A673 (cell line): Measurements from ENCODE around the gene RBBP5. TPM values are rescaled to one million over a fixed set of nuclear protein-coding genes. Genes with fewer than 3 reads are reported as not detected.

Source experiments
- BruUV-seq: library from RNA; stranded (reverse); fragments of 400-500 nt; replicated peaks from 2 replicates; lab custom pipeline; 2021; lab: Mats Ljungman, UMichigan
- CTCF ChIA-PET: fragments of 300-600 bp; sonication (Branson Sonifier 250); formaldehyde crosslinking; loops from one replicate; lab custom pipeline; 2022; ENCODE audit warnings: antibody characterized with exemption; lab: Charles Lee
- POLR2A ChIA-PET: fragments of 300-600 bp; sonication (Branson Sonifier 250); formaldehyde crosslinking; loops from one replicate; lab custom pipeline; 2022; ENCODE audit warnings: antibody characterized with exemption; ENCODE audit not compliant: low non-redundant PET; lab: Charles Lee
- DNase-seq: peaks from one replicate; pipeline ENCODE4 v3.0.0-alpha.2; 2015; ENCODE audit warnings: low spot score
- H3K27ac ChIP-seq: fragments of 200-600 bp; sonication (generic); 2 replicates; pipeline ENCODE4 v1.5.1; 2016; ENCODE audit warnings: mixed run types, low read depth, mild to moderate bottlenecking, mixed read lengths, antibody characterized with exemption, low read length; ENCODE audit not compliant: poor library complexity, severe bottlenecking
- H3K27me3 ChIP-seq: fragments of 200-600 bp; sonication (generic); replicated peaks from 2 replicates; pipeline ENCODE4 v1.6.1; 2017; ENCODE audit warnings: mixed run types, low read depth, mild to moderate bottlenecking, mixed read lengths, antibody characterized with exemption, low read length; ENCODE audit not compliant: insufficient read depth, poor library complexity
- H3K36me3 ChIP-seq: fragments of 200-600 bp; sonication (generic); 2 replicates; pipeline ENCODE4 v1.6.1; 2016; ENCODE audit warnings: mixed run types, mild to moderate bottlenecking, mixed read lengths, antibody characterized with exemption, low read length; ENCODE audit not compliant: insufficient read depth, poor library complexity, severe bottlenecking
- H3K4me1 ChIP-seq: fragments of 200-600 bp; sonication (generic); 2 replicates; pipeline ENCODE4 v1.6.1; 2017; ENCODE audit warnings: mixed run types, mild to moderate bottlenecking, mixed read lengths, antibody characterized with exemption, low read length; ENCODE audit not compliant: insufficient read depth, poor library complexity, severe bottlenecking
- H3K4me3 ChIP-seq: fragments of 200-600 bp; sonication (generic); 2 replicates; pipeline ENCODE4 v1.5.1; 2016; ENCODE audit warnings: low read depth, mixed run types, mild to moderate bottlenecking, mixed read lengths, low read length; ENCODE audit not compliant: poor library complexity, severe bottlenecking
- H3K9me3 ChIP-seq: fragments of 200-600 bp; sonication (generic); 2 replicates; pipeline ENCODE4 v1.6.1; 2016; ENCODE audit warnings: mixed run types, low read depth, mild to moderate bottlenecking, mixed read lengths, antibody characterized with exemption, low read length; ENCODE audit not compliant: poor library complexity, severe bottlenecking
- EZH2 ChIP-seq: fragments of 200-600 bp; sonication (generic); IDR thresholded peaks from 2 replicates; pipeline ENCODE4 v1.6.1; 2017; ENCODE audit warnings: borderline replicate concordance, low read depth, mild to moderate bottlenecking, mixed read lengths, antibody characterized with exemption, low read length; ENCODE audit not compliant: poor library complexity, severe bottlenecking
- intact Hi-C: fragments of 100-400 bp; cut with micrococcal nuclease; formaldehyde crosslinking; loops from one replicate; pipeline ENCODE4 v1.10.0; 2022; ENCODE audit not compliant: unreplicated experiment
- total RNA-seq: library from RNA; stranded (reverse); gene quantifications from 2 replicates; pipeline ENCODE4 v1.2.3, GENCODE V29; 2021
- TF ChIP-seq, protein P1 (sequence below): fragments of 300-800, 200-600 bp; sonication (generic); conservative IDR thresholded peaks from 2 replicates; pipeline ENCODE4 v1.5.1; 2017; ENCODE audit warnings: low read depth, mild to moderate bottlenecking, antibody characterized with exemption, low read length, moderate library complexity, mixed read lengths

The RBBP5 gene
- total RNA-seq, 1 experiment from 2014 or later, result 32.0 TPM

DNA sequence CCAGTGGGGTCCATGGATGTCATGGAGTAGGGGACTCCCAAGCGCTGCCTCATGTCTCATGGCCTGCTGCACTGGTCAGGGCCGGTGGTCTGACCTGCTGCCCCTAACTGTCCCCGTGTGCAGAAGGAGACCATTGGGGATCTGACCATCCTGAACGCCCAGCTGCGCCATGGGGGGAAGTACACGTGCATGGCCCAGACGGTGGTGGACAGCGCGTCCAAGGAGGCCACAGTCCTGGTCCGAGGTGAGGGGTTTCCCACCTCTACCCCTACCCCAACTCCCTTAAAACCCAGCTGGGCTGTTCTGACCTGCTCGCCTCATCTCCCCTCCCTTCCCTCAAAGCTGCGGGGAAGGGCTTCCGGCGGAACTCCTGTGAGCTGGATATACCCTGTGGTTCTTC, 56.1 kb downstream of the RBBP5 start:
- Histone ChIP-seq H3K4me1 (peaks cover 5% of the 10 kb centered on the region), H3K36me3 (no peaks in the 10 kb centered on the region), H3K27me3 (no peaks in the 10 kb centered on the region), H3K27ac (no peak overlapping the region), H3K4me3 (no peak overlapping the region), H3K9me3 (no peaks in the 10 kb centered on the region)
- intact Hi-C loops, result no loop called here
- DNase-seq, result no peak
- ChIA-PET CTCF (no interaction called here), POLR2A (no interaction called here)
- TF ChIP-seq, protein P1, sequence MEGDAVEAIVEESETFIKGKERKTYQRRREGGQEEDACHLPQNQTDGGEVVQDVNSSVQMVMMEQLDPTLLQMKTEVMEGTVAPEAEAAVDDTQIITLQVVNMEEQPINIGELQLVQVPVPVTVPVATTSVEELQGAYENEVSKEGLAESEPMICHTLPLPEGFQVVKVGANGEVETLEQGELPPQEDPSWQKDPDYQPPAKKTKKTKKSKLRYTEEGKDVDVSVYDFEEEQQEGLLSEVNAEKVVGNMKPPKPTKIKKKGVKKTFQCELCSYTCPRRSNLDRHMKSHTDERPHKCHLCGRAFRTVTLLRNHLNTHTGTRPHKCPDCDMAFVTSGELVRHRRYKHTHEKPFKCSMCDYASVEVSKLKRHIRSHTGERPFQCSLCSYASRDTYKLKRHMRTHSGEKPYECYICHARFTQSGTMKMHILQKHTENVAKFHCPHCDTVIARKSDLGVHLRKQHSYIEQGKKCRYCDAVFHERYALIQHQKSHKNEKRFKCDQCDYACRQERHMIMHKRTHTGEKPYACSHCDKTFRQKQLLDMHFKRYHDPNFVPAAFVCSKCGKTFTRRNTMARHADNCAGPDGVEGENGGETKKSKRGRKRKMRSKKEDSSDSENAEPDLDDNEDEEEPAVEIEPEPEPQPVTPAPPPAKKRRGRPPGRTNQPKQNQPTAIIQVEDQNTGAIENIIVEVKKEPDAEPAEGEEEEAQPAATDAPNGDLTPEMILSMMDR, result no peak
- TF ChIP-seq EZH2, result no peak
- no TSS peak for BruUV-seq

DNA sequence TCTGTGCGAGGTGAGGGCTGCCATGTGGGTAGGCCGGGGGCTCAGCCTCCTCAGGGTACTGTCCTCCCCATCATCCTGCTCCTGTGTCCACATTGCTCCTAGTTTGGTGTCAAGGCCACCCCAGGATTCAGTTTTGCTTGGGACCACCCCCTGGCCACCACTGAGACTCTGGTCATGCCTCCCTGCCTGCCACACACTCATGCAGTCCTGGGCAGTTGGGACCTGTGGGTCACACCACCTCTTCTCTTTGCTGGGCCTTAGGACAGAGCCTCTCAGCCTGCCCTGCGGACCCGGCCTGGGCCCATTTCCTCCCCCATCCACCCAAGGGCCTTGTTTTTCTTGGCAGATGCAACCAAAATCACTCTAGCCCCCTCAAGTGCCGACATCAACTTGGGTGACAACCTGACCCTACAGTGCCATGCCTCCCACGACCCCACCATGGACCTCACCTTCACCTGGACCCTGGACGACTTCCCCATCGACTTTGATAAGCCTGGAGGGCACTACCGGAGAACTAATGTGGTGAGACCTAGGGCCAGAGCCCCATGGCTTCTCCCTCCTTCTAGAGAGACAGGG, 56.9 kb downstream of the RBBP5 start:
- DNase-seq, result no peak
- ChIA-PET POLR2A (no interaction called here), CTCF (no interaction called here)
- no TSS peak for BruUV-seq
- Histone ChIP-seq H3K4me3 (no peak overlapping the region), H3K27me3 (no peaks in the 10 kb centered on the region), H3K9me3 (no peaks in the 10 kb centered on the region), H3K4me1 (peaks cover 5% of the 10 kb centered on the region), H3K27ac (no peak overlapping the region), H3K36me3 (no peaks in the 10 kb centered on the region)
- intact Hi-C loops, result loop anchor here (5.0 kb wide), 1 partner anchor 192 kb away; no protein-coding TSS in a partner anchor
- no peak for TF ChIP-seq EZH2
- TF ChIP-seq, protein P1, result no peak

DNA sequence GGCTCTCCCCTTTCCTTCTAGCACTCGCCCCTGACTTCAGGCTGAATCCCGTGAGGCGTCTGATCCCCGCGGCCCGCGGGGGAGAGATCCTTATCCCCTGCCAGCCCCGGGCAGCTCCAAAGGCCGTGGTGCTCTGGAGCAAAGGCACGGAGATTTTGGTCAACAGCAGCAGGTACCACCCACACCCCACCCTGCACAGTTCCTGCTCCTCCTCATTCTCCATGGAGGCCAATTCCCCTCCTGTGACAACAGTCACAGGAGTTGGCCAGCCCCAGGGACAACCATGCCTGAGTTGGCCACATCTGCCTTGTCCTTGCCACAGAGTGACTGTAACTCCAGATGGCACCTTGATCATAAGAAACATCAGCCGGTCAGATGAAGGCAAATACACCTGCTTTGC, 57.5 kb downstream of the RBBP5 start:
- TF ChIP-seq EZH2, result no peak
- TF ChIP-seq, protein P1, result no peak
- intact Hi-C loops, result loop anchor here (5.0 kb wide), 1 partner anchor 193 kb away; no protein-coding TSS in a partner anchor
- Histone ChIP-seq H3K27ac (no peak overlapping the region), H3K4me3 (no peak overlapping the region), H3K36me3 (no peaks in the 10 kb centered on the region), H3K9me3 (no peaks in the 10 kb centered on the region), H3K4me1 (peaks cover 5% of the 10 kb centered on the region), H3K27me3 (no peaks in the 10 kb centered on the region)
- no peak for DNase-seq
- no TSS peak for BruUV-seq
- POLR2A ChIA-PET, result no interaction called here
- CTCF ChIA-PET, result no interaction called here
